ENCODE measurements around the gene JARID2. TPM values are rescaled to one million over a fixed set of nuclear protein-coding genes. Genes with fewer than 3 reads are reported as not detected.

Gene JARID2
- total and polyA plus RNA-seq, 2 of the 8 experiments (the other 6 are each of a cell fraction or from before 2014, with no cell fraction given): 60.1 to 239 TPM

GRCh38 chr6:15243910-15244619, 1.8 kb upstream of the JARID2 start (continued):
- TF ChIP-seq CTBP2 (IDR thresholded peaks at IDR 0.05; ENCODE audit: borderline replicate concordance, insufficient read depth, insufficient read length, low read length): no peak
- TF ChIP-seq PHF8 (conservative IDR thresholded peaks at IDR 0.05; ENCODE audit: low read depth, low read length): no peak
- no peak for TF ChIP-seq CBX5 (IDR thresholded peaks at IDR 0.05; ENCODE audit: low read depth, low read length)
- TF ChIP-seq CBX8 (IDR thresholded peaks at IDR 0.05; ENCODE audit: borderline replicate concordance, low read depth, low read length): no peak
- TF ChIP-seq KDM4A (IDR thresholded peaks at IDR 0.05; ENCODE audit: low read depth, low read length, severe bottlenecking): no peak
- no peak for TF ChIP-seq HDAC2 (IDR thresholded peaks at IDR 0.05; ENCODE audit: borderline replicate concordance in 1 of 2, low read depth in 2 of 2, low read length in 2 of 2)
- no peak for TF ChIP-seq RAD21 (IDR thresholded peaks at IDR 0.05 in 1 of 2, conservative IDR thresholded peaks at IDR 0.05 in 1 of 2; ENCODE audit: low read depth in 2 of 2, low read length in 2 of 2)
- no peak for TF ChIP-seq RFX5 (IDR thresholded peaks at IDR 0.05; ENCODE audit: borderline replicate concordance, low read depth, low read length)
- TF ChIP-seq POLR2A (IDR thresholded peaks at IDR 0.05; ENCODE audit: control extremely low read depth in 1 of 2, low read depth in 2 of 2, low read length in 2 of 2): peak in 1 of 2 experiments; percentile 56; a peak in 1 of 3 replicates
- no peak for TF ChIP-seq NRF1 (IDR thresholded peaks at IDR 0.05; ENCODE audit: low read depth, low read length)
- no peak for TF ChIP-seq SIRT6 (IDR thresholded peaks at IDR 0.05; ENCODE audit: low read length)
- TF ChIP-seq SIX5 (IDR thresholded peaks at IDR 0.05; ENCODE audit: low read depth, low read length): no peak
- TF ChIP-seq CREB1 (IDR thresholded peaks at IDR 0.05): no peak
- TF ChIP-seq SUZ12 (IDR thresholded peaks at IDR 0.05; ENCODE audit: low read length): no peak
